ENCODE results near the gene CHRM2.

Gene CHRM2

DNA sequence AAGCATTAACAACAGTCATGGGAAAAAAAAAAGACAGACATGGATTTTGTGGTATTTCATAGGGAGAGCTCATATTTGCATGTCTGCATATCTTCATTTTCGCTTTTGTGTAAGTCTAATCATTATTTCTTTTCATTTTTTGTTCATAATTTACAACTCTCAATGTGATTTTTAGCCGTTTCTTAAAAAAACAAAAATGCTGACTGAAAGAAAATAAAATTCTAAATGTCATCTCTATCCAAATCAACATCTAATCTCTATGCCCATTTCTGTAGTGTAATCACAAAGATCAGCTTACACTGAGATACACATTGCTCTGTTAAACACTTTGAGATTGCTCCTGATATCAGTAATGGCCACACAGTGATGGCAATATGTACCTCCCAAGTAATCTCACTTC is 29.2 kb downstream of the CHRM2 start:
- no peak for DNase-seq

DNA sequence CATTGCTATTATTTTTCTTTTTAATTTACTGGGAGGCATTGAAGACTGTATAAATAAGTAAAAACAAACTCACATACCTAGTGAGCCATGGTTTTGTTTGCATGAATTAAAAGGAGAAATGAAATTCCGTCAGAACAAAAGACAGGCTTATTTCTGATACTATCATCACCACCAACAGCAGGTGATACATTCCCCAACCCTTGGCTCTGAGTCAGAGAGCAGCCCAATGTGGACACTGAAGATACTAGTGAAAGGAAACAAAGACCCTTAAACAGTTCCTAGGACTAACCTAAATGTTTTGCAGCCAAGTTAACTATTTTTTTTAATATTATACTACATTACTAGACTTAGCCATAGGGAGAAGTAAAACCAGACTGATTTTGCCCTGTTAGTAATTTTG is 31.6 kb downstream of the CHRM2 start:
- no peak for DNase-seq

DNA sequence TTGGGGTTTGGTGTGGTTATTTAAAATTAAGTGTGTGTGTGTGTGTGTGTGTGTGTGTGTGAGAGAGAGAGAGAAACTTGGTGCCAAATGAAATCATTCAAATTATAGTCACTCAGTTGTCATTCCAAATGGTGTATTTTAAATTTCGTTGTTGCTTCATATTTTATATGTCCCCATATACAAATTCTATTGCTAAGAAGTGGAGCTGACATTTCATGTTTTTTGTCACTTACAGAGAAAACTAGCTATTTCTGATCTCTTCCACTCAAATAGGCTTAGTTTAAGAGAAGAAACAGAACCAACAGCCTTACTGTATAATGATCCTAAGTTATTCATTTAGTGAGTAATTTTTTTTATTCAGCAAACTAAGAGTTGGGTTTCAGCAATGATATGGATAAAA is 42.3 kb downstream of the CHRM2 start:
- DNase-seq, result no peak

DNA sequence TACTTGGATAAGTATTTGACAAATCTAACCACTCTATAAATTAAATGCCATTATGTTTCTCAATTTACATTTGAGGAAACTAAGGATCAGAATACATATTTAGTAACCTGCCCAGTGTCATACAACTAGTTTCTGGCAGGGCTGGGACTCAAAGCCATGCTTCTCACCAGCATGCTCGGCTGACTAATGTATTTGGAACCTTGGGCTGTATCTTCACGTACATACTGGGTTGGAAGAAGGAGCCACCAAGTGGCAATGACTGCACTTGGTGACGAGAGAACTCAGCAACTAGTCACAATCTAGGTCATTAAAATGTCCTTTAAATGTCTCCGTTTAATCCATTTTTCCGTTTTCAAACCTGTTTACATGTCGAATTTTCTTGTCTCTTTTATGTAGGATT is 42.9 kb downstream of the CHRM2 start:
- DNase-seq, result no peak

DNA sequence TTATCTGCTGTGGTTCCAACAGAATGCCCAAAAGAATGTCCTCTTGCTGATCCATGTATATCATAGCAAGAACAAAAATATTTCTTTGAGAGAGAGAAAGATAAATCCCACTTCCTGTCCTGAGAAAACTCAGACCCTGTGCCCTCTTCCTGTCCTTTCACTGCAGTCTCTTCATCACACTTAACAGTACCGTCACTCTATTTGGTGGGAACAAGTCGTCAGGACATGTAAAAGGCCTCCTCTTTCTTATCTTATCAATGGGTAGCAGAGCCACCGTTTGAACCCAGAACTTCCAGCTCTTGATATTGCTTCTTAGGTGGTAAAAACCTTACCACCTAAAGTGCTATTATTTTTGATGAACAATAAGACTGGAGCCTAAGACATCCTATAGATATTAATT is 43.9 kb downstream of the CHRM2 start:
- no peak for DNase-seq

DNA sequence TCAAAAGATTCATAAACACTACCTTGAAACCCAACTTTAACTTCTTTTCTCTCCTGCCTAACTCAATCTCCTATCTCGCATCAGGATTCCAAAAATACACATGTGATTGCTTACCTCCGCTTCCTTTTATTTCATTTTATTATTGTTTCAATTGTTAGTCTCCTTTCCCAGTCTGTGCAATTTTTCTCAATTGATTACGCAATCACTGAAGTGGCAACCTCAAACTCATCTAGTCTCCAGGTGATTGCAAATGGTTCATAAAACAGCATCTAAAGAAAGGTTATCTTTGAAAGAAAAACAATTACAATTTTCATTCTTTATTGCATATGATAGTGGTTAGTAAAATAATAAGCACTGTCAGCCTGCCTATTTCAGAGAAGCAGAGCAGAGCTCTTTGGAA is 45.6 kb downstream of the CHRM2 start:
- DNase-seq, result no peak

DNA sequence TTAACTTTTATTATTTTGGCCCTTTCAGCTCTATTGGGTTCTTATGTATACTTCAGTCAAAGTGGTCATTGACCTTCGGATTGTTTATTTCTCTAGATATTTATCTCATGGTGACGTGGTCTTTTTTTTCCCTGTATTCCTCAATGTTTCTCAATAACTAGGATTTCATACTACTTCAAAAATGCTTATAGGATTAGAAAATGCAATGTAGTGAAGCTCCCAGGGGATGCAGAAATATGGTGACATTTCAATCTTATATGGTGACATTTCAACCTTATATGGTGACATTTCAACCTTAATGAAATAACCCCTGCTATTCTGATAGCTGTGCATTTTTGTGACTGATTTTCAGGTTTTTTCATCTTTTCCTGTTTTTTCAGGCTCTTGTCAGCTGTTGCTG is 51.4 kb downstream of the CHRM2 start:
- no peak for DNase-seq

DNA sequence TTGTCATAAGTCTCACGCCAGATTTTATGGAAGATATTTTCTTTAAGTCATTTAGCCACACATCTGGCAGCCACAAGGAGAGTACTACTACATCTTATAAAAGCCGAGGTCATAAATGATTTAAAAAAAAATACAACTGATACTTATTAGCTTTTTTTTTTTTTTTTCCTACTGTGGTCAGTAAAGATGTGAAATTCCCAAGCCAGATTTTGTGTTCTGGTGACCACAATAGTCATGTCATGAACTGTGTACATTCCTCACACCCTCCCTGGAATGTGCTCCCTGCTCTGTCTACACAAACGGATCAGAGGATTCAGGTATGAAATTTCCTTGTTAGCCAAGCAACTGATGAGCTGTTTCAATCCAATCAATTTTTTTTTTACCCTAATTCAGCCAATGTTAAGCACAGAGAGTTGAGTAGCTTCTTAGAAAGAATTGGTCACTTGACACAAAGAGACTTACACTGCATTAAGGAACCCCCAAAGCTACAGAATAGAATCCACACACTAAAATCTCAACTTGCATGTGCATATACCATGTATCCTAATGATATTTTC is 54.7 kb downstream of the CHRM2 start:
- DNase-seq, result no peak

DNA sequence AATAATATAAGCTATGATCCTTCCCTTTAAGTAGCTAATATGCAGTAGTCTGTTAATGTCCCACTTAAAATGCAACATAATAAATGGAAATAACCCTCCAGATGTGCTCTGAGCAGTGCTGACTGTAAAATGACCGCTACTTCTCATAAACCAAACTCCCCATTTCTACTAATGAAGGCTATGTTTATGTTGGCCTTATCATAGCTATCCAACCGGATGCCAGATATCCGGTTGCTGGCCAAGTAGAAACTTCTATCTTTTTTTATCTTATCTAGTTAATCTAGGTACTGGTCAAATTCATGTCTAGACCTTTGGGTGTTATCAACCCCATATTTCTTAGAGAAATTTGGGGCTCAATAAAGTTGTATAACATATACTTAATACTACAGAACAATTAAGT is 56.6 kb downstream of the CHRM2 start:
- DNase-seq, result no peak

DNA sequence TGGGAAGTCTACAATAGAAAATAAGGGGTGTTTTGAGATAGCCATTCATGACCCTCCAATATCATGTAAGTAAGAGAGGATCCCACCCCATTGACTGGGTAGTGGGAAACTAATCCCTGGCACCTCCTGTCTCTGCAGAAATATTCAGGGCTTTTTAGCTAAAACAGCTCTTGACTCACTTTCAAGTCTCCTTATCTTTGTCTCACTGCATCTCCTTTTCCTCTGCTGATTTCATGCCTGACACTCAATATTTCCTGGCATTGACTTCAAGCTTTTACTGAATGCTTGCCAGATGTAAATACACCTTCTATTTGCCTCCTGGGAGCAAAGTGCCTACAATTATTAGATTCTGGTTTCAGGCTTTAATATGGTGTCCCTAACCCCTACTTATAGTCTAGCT is 57.1 kb downstream of the CHRM2 start:
- no peak for DNase-seq

DNA sequence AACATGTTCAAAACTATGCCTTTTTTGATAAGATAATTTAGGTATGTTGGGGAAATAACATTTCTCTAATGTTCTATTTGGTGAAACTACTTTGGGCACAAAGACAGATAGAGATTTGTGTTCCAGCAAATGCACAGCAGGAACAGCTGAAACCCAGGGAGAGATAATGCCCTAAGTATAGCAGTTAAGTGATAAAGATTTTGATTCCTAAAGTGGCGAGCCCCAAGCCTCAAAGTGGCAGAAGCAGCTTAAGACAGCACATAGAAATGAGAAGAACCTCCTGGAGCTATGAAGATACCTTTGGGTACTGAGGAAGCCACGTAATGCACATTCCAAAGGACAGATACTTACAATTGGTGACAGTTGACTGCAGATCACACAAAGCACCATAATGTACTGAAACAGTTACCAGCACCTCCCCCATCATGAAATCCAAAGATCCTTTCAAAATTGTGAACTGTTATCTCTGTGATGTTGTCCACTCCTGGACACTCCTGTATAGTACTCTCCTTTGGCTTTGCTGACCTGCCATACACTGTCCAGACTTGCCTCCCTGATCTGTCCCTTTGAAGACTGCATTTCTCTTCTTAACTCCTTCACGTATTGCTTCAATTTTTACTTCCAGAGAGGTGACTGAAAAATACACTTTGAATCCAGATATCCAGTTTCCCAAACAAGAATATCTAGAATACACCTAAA is 62.9 kb downstream of the CHRM2 start:
- DNase-seq, result no peak

DNA sequence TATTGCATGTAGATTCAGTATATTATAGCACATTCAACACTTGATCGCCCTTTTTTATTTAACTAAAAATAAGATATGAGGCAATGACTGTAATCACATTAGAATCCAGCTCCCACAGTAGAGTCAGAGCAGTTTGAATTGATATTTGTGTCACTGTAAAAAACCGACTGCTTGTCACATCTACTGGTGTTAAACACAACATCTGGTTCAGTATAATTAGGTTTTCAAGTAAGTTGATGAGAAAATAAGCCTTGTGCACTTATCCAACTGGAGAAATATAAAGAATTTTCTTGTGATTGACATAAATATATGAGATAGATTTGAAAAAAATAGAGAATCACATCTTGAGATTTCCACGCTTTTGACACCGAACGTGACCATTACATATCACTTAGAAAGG is 69.0 kb downstream of the CHRM2 start:
- no peak for DNase-seq

DNA sequence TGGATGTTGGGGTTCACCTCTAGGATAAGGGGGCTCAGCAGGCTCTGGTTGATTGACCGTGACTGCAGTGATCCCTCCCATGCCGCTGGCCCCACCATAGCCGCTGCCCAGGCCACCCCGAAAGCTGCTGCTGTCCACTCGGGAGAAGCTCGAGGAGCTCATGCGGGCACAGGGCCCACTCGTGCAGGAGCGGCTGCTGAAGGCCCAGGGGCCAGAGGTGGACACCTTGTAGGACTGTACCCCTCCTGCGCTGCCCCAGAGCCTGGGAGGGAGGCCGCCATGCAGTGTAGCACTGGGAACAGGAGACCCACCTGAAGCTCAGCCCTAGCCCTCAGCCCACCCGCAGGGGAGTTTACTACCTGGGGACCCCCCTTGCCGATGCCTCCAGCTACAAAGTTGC is 70.0 kb downstream of the CHRM2 start:
- DNase-seq, result no peak

DNA sequence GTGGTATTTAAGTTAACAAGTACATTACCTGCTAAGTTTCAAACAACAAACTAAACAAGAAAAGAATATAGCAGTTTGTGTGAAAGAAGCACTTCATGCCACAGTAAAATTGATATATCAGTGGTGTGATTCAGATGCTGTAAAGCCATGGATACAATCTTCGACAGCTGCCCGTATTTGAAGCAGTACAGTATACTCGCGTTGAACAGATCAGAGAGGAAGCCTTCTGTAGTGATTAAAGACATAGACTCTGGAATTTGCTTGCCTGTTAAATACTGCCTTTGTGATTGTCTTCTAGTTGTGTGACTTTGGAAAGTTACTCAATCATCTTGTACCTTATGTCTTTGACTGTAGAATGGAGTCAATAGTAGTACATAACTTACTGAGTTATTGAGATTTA is 71.7 kb downstream of the CHRM2 start:
- no peak for DNase-seq

DNA sequence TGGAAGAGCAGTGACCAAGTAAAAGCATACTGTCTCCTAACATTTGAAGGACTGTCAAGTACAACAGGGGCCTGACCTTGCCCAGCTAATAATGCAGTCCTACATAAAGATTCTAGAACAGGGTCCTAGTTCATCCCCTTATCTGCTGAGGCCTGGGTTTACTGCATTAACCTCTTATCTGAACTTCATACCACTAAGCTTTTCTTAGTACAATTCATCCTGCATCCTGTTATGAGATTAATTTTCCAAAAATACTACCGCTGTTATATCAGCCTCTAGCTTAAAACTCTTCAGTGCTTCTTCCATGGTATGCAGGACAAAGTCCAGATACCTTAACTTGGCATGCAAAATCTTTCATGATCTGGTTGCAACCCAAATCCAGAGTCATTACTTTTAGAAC is 72.5 kb downstream of the CHRM2 start:
- DNase-seq, result no peak

DNA sequence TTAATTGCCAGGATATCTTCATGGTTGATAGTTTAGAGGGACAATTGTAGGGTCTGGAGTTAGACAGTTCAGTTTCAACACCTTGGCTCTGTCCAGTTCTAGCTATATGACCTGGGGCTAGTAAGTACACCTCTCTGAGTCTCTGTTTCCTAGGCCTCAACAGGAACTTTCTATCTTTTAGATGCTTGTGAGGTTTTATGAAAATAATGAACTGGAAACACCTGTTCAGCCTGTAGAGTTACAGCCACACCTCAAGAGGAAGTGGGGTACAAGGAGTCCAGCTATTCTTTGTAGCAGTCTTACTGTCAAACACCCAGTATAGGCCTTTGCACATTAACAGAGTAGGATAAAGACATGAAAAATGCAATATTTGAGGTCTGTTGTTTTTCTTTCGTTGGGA is 73.4 kb downstream of the CHRM2 start:
- no peak for DNase-seq

DNA sequence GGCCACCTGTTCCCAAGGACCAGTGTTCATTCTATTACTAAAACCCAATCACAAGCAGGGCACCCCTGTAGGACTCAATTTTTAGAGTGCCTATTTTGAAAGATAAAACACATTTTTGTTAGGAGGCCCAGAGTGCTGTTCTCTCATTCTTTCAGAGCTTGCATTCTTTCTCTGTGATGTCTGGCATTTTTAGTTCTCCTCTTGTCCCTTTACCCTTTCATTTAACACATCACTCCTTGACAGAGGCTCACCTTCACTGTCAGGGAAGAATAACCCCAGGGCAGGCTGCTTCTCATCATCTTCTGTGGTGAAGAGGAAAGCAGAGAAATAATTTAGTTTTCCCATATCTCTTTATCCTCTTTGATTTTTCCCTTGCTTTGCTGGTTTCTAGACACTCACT is 73.9 kb downstream of the CHRM2 start:
- no peak for DNase-seq

DNA sequence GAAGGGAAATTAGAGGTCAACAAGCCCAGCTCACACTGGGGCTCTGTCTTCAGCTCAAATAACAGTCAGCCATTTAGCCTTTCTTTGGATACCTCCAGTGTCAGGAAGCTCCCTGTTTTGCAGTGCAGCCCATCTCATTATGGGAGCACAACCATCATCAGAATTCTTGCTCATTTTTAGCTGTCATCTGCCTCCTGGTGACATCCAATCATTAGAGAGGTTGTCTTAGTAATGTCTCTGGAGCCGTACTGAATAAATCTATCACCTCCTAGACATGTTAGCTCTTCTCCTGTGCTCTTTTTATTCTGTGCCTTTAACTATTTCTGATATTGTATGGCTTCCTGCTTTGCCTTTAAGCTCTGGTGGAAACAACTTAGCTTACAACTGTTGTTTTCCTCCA is 74.5 kb downstream of the CHRM2 start:
- DNase-seq, result no peak

DNA sequence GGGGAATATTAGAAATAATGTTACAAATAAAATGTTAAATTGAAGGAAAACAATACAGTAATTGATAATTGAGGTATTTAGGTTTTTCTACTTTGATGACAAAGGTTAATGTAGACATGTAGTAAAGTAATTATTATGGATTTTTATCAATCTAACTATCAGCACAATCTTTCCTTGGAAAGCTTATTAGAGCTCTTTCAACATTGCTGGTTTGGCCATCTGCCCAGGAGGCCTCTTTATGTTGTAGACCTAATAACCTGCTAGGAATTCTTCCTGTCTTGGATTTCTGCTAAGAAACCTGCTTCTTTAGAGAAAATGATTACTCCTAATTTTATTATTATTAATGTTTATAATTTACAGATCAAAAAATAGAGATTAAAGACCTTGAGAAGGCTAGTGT is 78.9 kb downstream of the CHRM2 start:
- no peak for DNase-seq

DNA sequence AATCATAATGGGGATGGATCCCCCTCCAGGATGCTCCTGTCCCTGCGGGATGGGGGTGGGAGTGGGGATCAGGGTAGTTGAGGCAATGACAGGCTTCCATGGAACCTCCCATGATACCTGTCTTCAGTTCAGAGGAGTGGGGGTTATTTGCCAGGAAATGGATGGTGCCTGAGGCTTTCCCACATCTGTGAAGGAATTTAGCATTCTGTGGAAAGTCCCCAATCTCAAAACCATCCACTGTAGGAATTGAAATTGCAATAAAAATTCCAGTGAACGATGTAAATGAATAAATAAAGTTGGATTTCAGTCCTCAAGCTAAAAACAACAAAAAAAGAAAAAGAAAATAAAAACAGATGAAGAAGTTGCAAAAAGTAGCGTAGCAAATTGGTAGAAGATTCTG is 81.9 kb downstream of the CHRM2 start:
- DNase-seq, result no peak

DNA sequence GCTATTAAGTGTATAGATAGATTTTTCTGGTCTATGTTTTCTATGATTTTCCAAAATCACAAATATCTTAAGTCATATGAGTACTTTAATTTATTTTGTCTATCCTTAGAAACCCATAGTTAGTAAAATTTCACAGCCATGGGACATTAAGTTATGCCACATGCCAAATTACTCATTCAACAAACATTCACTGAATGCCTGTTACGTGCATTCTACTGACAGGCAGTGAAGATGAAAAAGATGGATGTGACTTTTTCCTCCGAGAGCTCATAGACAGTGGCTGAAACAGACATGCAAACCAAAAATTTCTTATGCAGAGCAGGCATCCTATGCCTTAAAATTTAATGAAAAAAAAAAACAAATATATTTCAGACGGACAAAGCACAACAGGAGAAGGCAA is 84.9 kb downstream of the CHRM2 start:
- no peak for DNase-seq

DNA sequence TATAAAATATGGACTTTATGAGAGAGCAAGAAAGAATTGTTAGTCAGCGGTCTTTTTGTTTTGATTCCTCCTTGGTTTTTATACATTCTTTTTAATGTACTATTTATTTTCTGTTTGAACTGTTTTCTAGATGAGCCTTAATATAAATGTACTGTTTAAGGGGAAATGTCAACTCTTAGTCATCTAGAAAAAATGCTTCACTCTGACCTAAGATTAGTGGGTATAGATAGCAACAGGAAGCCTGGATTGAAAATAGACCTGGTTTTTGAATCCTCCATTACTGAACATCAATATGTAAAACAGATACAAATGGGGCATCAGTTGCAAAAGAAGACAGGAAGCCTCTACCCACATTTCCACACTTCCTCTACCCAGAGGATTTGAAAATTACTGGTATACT is 87.8 kb downstream of the CHRM2 start:
- DNase-seq, result peak in 1 of 4 experiments; percentile 1

DNA sequence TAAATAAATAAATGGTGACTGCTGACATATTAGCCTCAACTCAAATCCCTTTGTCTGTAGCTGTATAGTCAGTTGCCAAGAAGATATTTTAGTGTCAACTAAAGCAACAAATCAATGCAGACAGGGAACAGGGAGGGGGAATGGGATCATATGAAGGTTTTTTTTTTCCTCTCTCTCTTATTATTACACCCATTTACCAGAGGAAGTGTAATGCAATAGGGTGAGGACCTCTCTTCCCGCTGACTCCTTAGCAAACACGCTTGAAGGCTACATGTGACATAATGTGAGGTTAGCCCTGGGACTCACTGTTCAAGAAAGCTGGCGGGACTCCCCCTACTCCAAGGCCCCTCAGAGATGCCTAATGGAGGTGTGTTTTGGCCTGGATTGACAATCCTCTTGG is 88.2 kb downstream of the CHRM2 start:
- peak in 1 of 4 experiments; percentile 2 for DNase-seq

DNA sequence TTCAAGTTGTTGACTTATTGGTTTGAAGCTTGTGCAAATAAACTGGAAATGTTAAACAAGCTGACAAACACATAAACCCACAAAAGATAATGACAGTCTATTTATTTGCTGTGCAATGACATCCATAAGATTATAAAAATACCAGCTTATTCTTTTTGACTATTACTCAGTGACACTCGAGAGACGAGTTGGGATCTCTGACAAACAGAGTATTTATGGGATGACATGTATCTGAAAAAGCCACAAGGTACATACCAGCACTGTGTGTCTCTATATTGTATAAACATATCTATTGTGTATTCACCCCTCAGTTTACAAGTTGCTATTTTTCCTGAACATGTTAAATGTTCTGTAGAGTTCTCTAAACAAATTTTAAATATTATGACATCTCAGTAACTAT is 88.9 kb downstream of the CHRM2 start:
- no peak for DNase-seq

DNA sequence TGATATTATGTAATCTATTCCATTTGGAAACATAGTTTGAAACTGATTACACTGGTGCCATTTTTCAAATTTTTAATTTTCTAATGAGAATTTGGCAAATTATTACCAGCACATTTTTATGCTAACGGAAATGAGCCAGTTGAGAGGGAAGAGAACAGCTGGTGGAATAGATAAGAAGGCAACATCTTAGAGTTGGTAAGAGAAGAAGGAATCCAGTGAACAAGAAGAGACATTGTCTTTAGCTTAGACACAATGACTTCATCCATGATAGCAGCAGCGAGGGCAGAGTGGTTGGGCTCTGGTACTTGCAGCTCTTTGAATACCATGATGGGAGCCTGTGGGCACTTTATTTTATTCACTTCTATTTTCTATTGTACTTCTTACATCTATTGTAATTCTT is 89.6 kb downstream of the CHRM2 start:
- DNase-seq, result no peak
